Frontal cortex (tissue), 4 donors: Measurements from ENCODE around the gene ASPHD2. TPM values are rescaled to one million over a fixed set of nuclear protein-coding genes. Genes with fewer than 3 reads are reported as not detected.

ENCODE experiments used
- DNase-seq, 2 donors: peaks; one replicate each; pipeline ENCODE4 v3.0.0; 2012; ENCODE audit warnings: low spot score in 2 of 2
- FAIRE-seq: peaks from 2 replicates; lab custom pipeline; 2012; peaks lifted over from hg19 to GRCh38; lab: Jason Lieb, UNC
- total RNA-seq: library from RNA; depleted of rRNA; stranded (reverse); fragments of >200 nt; gene quantifications from one replicate; pipeline ENCODE4 v1.2.3, GENCODE V29; 2014
- donor health status: control.
- donor health status: control.
- donor health status: control.

ASPHD2 gene
- total RNA-seq, 1 donor from 2014 or later: 14.3 TPM

DNA sequence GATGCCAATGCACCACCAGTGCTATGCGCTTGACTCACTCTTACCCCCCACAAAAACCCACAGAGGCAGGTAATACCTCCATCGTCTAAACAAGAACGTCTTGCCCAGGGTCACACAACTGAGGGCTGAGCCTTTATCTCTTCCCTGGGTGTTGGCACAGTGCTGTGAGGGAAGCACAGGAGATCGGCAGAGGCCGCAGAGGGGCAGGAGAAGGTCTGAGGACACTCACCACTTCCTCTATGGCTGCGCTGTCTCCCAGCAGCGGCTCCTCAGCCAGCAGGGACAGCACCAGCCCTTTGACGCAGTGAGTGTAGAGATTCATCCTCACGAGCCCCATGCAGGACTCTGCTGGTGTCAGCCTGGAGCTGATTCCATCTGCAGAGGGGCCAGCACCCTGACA lies 34.6 kb downstream of the ASPHD2 start:
- FAIRE-seq: no peak

DNA sequence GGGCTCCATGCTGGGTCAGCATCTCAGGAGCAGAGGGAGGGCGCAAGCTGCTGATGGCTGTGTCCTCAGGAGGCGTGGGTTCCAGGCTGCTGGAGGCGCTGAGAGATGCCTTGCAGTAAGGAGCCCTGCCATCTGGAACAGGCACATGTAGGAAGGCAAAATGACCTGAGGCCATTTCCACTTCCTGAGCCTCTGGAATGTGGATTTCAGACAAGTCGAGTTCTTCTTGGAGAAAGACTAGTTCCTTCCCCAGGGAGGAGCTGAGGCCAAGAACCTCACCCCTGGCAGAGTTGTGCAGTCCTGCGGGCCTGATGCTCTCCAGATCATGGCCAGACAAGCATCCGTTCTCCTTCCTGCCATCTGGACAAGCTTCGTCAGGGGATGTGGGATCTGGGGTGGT lies 35.3 kb downstream of the ASPHD2 start:
- DNase-seq: no peak
- FAIRE-seq: no peak

More for the DNA sequence above, 34.6 kb downstream of the ASPHD2 start:
- DNase-seq: no peak

DNA sequence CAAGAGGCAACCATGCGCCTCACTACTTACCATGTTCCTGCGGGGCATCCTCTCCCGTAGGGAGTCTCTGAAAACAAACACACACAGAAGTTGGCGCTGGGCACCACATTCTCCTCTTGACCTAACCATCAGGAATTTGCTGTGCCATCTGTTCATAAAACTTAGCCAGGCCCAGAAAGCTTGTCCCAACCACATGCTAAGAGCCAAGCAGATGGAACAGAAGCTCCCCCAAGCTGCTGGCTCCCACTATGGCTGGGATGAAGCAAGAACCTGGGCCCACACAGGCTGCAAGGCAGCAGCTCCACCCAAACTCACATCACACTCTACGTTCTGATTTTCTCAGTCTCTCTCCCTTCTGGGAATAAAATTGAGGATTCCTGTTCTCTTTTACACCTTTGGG lies 37.1 kb downstream of the ASPHD2 start:
- FAIRE-seq: no peak

DNA sequence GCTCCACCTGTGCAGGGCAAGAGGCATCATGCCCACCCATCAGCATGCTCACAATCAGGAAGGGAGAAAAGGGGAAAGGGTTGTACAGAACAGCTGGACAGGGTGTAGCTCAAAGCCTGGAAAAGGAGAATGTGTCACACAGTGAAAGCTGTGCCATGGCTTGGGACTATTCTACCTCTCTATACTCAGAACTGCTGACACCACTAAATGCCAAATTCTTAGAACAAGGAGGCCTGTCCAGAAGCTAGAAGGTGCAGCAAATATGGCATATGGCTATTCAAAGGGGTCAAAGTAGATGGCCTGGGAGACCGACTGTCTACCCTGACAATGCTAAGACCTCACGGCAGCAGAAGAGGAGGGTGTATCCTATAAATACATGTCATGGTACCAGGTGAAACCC lies 41.7 kb downstream of the ASPHD2 start:
- FAIRE-seq (no peak), DNase-seq (no peak)

More for the DNA sequence above, 37.1 kb downstream of the ASPHD2 start:
- no peak for DNase-seq

DNA sequence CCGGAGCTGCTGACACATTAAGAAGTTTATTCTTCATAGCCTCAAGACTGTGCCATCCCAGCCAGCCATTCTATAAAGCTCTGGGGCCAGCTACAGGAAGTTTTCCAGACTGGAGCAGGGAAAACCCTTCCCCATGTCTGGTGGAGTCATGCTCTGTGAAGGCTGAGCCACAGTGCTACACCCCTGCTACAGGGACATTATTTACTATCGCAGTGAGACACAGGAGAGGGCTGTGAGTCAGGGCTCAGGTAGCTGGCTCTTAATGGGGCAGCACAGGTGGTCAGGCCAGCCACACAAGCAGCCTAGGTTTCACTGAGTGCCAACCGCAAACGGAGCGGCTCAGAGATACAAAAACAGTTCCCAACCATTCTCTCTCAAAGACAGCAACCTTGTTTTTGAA lies 42.5 kb downstream of the ASPHD2 start:
- no peak for FAIRE-seq

DNA sequence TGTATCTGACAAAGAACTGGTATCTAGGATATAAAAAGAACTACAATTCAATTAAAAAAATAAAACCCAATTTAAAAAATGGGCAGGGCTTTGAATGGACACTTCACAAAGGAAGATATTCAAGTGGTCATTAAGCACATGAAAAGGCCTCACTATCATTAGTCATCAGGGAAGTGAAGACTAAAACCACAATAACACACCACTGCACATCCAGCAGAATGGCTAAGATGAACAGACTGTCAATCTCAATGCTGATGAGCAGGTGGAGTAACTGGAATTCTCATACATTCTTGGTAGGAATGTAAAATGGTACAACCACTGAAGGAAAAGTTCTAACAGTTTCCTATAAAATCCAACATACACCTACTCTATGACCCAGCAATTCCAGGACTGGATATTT lies 45.6 kb downstream of the ASPHD2 start:
- no peak for DNase-seq
- no peak for FAIRE-seq

More for the DNA sequence above, 42.5 kb downstream of the ASPHD2 start:
- no peak for DNase-seq

DNA sequence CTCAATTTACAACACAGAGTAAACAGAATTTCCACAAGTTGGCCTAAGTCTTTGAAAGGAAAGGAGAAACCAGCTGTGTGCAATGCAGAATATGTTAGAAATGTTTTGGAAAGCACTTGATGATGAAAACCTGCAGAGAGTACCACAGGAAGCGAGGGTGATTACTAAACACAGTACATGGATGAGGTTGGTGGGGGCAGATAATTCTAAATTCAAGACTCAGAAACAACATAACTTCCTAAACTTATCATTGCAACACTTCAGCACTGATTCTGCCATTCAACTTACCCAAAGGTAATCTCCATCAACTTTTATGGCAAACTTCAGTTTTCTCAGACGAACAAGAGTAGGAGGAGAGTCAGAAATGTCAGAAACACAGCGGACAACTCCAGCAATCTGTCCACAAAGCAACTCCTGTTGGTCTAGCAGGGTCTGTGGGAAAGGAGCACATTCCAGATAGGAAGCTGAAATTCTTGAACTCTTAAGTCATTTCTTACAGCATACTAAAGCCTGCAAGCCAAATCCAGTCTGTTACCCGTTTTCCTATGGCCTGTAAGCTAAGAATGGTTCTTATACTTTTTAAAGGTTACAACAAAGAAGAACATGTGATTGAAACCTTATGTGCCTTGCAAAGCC lies 47.8 kb downstream of the ASPHD2 start:
- FAIRE-seq (no peak), DNase-seq (no peak)

DNA sequence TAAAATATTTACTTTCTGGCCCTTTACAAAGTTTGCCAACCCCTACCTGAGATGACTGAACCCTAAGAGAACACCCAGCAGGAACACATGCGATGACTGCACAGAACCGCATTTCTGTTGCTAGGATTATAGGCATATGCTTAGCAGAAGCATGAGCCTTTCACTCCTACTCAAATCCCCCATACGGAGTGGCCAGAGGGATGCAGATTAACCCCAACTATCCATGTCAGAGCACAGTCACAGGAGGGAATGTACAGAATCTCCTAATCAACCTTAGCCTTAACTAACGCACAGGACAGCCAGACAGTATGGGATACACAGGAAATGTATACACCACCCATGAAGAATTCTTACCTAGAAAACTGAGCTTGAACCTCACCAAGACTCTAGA lies 48.3 kb downstream of the ASPHD2 start:
- no peak for FAIRE-seq
- no peak for DNase-seq

DNA sequence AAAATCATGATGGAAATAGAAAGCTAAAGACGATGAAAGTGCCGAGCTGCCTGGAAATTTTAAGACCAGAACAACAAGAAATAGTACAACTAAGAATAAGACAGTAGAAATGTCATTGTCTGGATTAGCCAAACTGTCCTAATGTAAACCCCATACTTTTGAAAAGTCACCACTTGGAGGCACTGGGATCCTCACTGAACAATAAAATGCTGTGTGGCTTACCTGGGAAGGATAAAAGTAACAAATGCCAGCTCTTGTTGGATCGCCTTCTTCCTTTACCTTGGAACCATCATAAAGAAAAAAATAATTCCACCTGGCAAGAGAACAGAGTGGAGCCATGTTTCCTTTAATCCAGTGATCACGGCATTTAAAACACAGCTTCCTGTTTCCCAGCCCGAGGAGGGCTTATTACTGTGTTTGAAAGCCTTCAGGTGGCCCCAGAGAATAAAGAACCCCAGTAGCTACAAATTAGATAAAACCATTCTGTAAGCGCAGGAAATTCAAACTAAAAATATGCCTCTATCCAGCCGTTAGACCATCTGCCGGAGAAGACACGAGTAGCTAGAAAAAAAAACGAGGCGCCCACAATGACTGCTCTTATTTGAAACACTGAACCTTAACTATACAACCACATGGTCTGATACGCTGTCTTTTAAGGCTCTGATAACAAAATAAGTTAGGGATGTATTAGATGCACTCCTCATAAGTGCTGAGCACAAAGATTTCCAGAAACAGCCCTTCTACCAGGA lies 50.2 kb downstream of the ASPHD2 start:
- DNase-seq (no peak), FAIRE-seq (no peak)

DNA sequence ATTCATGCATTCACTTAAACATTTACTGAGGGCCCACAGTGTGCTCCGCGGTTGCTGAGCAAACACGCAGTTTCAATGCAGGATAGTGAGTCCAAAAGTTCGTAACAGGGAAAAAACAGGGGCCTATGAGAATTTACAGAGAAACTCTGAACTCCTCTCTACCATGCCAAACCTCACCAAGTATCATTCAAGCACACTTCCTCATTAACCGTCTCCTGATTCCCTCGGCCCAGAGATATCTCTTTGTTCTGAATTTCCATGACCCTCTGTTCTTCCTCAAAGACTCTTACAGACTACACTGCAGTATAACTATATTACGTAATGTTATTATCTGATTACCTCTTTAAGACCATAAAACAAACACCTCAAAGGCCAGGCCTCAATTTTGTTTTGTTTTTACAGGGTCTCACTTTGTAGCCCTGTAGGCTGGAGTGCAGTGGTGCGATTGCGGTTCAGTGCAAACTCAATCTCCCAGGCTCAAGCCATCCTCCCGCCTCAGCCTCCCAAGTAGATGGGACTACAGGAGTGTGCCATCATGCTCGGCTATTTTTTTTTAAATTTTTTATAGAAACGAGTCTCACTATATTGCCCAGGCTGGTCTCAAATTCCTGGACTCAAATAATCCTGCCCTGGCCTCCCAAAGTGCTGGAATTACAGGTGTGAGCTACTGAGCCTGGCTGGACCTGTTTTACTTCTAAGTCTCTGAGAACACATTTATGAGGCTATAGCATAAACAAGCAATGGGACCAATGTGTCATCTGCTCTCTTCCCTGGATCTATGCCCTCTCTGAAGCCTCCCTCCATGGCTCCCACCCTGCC lies 50.9 kb downstream of the ASPHD2 start:
- no peak for DNase-seq
- no peak for FAIRE-seq

DNA sequence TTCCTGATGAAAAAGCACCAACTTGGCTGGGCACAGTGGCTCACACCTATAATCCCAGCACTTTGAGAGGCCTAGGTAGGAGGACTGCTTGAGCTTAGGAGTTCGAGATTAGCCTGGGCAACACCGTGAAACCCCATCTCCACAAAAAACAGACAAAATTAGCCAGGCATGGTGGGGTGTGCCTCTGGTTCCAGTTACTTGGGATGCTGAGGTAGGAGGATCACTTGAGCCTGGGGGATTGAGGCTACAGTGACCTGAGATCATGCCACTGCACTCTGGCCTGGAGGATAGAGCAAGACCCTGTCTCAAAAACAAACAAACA lies 51.5 kb downstream of the ASPHD2 start:
- no peak for DNase-seq
- no peak for FAIRE-seq

DNA sequence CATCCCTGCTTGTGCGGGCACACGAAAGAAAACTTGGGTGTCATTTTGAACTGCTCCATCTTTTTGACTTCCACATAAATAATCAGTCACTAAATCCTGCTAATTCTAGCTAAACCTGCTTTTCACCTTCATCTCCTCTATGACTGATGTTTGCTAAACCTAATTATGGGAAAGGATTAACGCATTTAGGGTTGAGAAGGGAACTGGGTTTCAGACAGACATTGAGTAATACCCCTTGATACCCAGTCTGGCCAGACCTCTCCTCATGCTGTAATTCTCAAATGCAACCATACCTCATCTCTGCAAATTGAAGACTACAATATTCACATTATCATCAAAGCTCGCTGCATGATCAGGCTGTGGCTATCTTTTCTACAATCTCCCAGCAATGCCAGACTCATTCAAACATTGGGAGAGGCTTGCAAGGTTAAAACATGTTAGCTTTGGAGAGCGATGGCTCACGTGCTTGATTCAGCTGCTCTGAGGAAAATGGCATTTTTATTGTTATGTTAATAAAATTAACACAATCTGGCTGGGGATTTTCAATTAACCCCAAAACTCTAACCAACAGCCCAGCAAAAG lies 52.1 kb downstream of the ASPHD2 start:
- DNase-seq (no peak), FAIRE-seq (no peak)

DNA sequence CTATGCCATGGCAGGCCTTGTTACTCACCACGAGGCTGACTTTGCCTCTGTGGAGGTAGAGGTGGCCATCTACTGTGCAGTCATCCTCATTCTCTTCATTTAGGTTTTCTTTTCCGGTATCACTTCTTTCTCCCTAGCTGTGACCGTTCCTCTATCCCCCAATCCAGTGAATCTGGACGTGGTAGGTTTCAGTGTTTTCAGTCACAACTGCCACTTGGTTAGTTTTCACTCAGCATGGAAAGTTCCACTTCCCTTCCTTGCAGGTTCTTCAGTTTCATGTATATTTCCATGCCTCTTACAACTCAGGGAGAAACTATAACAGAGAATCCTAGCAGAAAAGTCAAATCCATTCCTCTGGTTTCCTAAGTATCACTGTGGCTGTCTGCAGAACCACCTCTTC lies 52.6 kb downstream of the ASPHD2 start:
- no peak for FAIRE-seq
- DNase-seq: no peak

DNA sequence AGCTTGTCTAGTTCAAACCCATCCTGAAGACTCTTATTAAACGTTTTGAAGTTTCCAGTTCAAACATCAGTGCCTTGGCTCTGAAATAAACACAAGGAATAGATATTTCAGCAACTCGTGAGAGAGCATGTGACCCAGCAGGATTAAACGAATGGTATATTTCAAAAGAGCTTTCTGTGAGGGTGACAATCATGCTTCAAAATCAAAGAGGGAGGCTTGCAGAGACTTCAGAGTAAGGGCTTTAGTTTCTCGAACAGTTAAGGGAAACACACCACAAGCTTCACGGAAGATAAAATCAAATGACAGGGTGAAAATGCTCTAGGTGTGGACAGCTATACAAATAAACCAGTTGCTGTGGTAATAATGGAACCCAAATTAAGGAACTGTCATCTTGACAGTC lies 53.1 kb downstream of the ASPHD2 start:
- no peak for FAIRE-seq
- no peak for DNase-seq

DNA sequence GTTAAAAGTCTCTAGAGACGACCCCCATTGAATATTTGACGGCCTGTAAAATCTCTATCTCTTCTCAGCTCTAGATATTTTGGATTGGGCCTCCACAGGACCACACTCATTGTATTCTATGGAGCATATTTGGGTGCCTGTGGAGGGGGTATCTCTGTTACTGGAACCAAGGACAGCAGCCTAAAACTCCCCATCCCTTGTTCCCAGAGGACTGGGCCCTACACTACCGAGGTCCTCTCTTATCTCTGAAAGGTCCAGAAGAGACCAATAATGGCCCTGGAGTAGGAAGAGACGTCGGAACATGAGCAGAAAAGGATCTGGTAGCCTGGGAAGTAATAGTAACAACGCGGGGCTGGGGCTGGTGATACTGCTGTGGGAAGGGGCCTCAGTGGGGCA lies 54.0 kb downstream of the ASPHD2 start:
- no peak for FAIRE-seq
- no peak for DNase-seq

DNA sequence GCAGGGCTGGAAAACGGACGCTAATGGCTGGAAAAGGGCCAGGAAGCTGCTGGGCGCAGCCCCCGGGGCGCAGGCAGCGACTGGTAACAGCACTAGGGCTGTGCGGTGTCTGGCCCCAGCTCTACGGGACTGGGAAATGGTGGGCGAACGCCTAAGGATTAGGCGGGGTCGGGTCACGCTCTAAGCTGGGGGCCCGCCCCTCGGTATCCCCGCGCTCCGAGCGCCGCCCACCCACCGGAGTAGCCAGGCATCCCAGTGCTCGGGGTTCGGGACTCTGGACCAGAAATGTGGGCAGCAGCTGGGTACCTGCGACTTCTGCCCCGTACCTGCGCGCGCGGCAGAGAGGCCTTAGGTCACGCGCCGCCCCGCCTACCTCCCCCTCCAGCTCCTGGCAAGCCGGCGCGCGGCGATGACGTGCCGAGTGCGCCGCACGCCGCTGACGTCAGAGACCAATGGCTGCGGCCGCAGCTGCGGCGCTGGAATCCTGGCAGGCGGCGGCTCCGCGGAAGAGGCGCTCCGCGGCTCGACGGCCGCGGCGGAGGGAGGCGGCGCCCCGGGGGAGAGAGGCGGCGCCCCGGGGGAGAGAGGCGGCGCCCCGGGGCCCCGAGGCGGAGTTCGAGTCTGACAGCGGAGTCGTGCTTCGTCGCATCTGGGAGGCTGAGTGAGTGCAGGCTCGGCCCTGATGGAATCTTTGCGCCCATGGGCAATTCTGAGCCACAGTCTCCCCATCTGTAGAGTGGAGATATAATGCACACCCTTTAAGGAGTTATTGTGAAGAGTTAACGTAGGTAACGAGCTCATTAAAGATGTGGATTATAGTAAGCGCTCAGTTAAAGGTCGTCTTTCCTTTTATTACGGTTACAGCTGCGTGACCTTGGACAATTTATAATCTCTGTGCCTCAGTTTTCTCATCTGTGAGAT lies 54.6 kb downstream of the ASPHD2 start, which contains the start of the genes HPS4 and SRRD:
HPS4 (minus strand) TSS at position 345 of the 921 bp plus-strand sequence. CDS start 2,021 bp downstream, outside the sequence.
SRRD (plus strand) TSS at position 439 of the 921 bp plus-strand sequence; CDS start at position 453, 14 bp downstream.
- no peak for FAIRE-seq

DNA sequence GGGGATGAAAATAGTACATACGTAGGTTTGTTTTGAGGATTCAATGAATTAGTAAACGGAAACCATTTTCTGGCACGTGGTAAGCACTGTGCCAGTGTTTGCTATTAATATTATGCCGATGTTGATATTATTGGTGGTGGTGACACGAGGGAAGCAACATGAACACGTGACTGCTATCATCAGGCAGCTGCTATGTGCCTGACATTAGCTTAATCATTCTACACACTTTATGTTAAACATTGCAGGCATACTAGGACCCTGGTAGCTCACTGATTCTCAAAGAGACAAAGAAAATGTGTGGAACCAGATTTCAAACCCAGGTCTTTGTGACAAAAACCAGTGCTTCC lies 55.3 kb downstream of the ASPHD2 start:
- FAIRE-seq: no peak
- no peak for DNase-seq

More for the DNA sequence above, 54.6 kb downstream of the ASPHD2 start, which contains the start of the genes HPS4 and SRRD:
- DNase-seq: peak; percentile 92

DNA sequence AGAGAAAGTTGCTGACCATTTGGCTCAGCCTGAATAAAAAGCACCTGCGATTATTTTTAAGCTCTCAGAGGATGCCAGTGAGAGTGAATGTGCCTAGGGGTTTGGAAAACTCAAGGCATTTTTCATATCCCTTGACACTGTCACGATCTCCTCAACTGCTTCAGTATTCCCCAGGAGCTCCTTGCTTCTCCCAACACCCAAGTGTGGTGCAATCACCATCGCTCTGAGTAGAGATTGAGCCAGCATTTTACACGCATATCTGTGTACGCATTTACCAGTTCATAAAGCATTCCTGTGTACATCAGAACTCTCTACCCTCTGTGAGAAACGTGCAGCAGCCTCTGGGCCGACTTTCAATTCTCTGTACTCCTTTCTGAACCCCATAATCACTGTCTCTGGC lies 56.0 kb downstream of the ASPHD2 start:
- FAIRE-seq (no peak), DNase-seq (no peak)

DNA sequence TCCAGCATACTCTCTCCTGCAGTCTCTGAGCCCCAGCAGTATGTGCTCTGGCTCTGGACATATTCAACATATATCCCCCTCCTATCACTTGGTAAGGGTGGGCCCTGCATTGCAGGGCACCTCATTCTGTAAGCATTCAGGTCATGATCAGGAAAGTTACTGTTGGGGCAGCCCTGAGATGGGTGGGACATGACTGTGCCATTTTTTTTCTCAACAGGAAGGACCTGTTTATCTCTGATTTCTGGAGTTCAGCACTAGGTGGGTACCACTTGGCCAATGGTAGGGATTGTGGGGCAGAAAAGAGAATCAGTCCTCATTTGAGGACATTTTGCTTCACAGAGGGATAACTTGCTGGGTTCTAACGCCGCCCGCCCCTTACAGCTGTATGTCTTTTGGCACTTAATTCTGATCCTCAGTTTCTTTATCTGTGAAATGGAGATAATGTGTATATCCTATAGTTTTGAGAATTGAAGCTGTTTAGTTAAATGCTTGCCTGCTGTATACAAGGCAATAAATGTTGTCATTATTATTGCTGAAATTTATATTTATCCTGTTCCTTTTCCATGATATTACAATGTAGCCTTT lies 56.8 kb downstream of the ASPHD2 start:
- no peak for DNase-seq
- FAIRE-seq: no peak
